Astrocyte (in vitro differentiated cells and primary cell): ENCODE measurements around the gene TFRC. TPM values are rescaled to one million over a fixed set of nuclear protein-coding genes. Genes with fewer than 3 reads are reported as not detected.

ENCODE experiments used
- DNase-seq: peaks from one replicate; pipeline ENCODE4 v3.0.0-alpha.2; 2010; ENCODE audit warnings: low read depth
- FAIRE-seq: peaks from 2 replicates; lab custom pipeline; 2011; peaks lifted over from hg19 to GRCh38; lab: Jason Lieb, UNC
- H2AFZ ChIP-seq: 2 replicates; pipeline ENCODE4 v1.6.0; 2012; ENCODE audit warnings: low read depth, low read length, inconsistent platforms
- H3K27ac ChIP-seq: 2 replicates; pipeline ENCODE4 v1.5.1; 2011; ENCODE audit warnings: low read depth, low read length, inconsistent platforms
- H3K27me3 ChIP-seq: 2 replicates; pipeline ENCODE4 v1.6.0; 2011; ENCODE audit warnings: low read length, inconsistent platforms; ENCODE audit not compliant: insufficient read depth
- H3K36me3 ChIP-seq: 2 replicates; pipeline ENCODE4 v1.5.1; 2011; ENCODE audit warnings: low read length, inconsistent platforms; ENCODE audit not compliant: insufficient read depth
- H3K4me1 ChIP-seq: 2 replicates; pipeline ENCODE4 v1.5.1; 2011; ENCODE audit warnings: low read length, inconsistent platforms; ENCODE audit not compliant: insufficient read depth
- H3K4me2 ChIP-seq: 2 replicates; pipeline ENCODE4 v1.6.0; 2012; ENCODE audit warnings: low read length, inconsistent platforms
- H3K4me3 ChIP-seq: 2 replicates; pipeline ENCODE4 v1.5.1; 2011; ENCODE audit warnings: low read depth, mild to moderate bottlenecking, low read length, inconsistent platforms; ENCODE audit not compliant: insufficient read depth
- H3K79me2 ChIP-seq: 2 replicates; pipeline ENCODE4 v1.6.0; 2012; ENCODE audit warnings: mild to moderate bottlenecking, low read length, inconsistent platforms; ENCODE audit not compliant: insufficient read depth
- H3K9ac ChIP-seq: 2 replicates; pipeline ENCODE4 v1.6.0; 2012; ENCODE audit warnings: mild to moderate bottlenecking, low read length, inconsistent platforms
- H3K9me3 ChIP-seq: 2 replicates; pipeline ENCODE4 v1.5.1; 2012; ENCODE audit warnings: low read depth, mild to moderate bottlenecking, low read length, inconsistent platforms; ENCODE audit not compliant: insufficient read depth
- H4K20me1 ChIP-seq: 2 replicates; pipeline ENCODE4 v1.6.0; 2012; ENCODE audit warnings: low read length, inconsistent platforms; ENCODE audit not compliant: insufficient read depth
- H3K27ac Mint-ChIP-seq: one replicate; pipeline ENCODE4 v1.8.0; 2021; ENCODE audit warnings: mild to moderate bottlenecking, mixed read lengths; ENCODE audit not compliant: unreplicated experiment
- H3K27me3 Mint-ChIP-seq: one replicate; pipeline ENCODE4 v1.8.0; 2021; ENCODE audit warnings: low read depth, mixed read lengths; ENCODE audit not compliant: unreplicated experiment
- H3K36me3 Mint-ChIP-seq: one replicate; pipeline ENCODE4 v1.8.0; 2021; ENCODE audit warnings: low read depth, mixed read lengths; ENCODE audit not compliant: unreplicated experiment
- H3K4me1 Mint-ChIP-seq: one replicate; pipeline ENCODE4 v1.8.0; 2021; ENCODE audit warnings: low read depth, mixed read lengths; ENCODE audit not compliant: unreplicated experiment
- H3K4me3 Mint-ChIP-seq: one replicate; pipeline ENCODE4 v1.8.0; 2021; ENCODE audit warnings: mild to moderate bottlenecking, moderate library complexity, mixed read lengths; ENCODE audit not compliant: unreplicated experiment
- H3K9me3 Mint-ChIP-seq: one replicate; pipeline ENCODE4 v1.8.0; 2021; ENCODE audit warnings: mild to moderate bottlenecking, mixed read lengths; ENCODE audit not compliant: unreplicated experiment
- CTCF ChIP-seq: IDR thresholded peaks from 2 replicates; pipeline ENCODE4 v1.5.1; 2011; ENCODE audit warnings: low read depth, mild to moderate bottlenecking, inconsistent platforms, low read length, moderate library complexity; ENCODE audit not compliant: insufficient read depth
- EZH2 ChIP-seq: IDR thresholded peaks from 2 replicates; pipeline ENCODE4 v1.6.1; 2012; ENCODE audit warnings: mild to moderate bottlenecking, low read length, inconsistent platforms; ENCODE audit not compliant: insufficient read depth
- total RNA-seq: library from RNA; stranded (reverse); gene quantifications from 2 replicates; pipeline ENCODE4 v1.2.1, GENCODE V29; 2021

Gene TFRC
- total RNA-seq, 1 donor from 2014 or later, result 98.4 TPM

GRCh38 chr3:195999896-196000295 lies 82.0 kb downstream of the TFRC start:
- Histone ChIP-seq H3K4me1 (no peaks in the 10 kb centered on the region), H3K36me3 (no peaks in the 10 kb centered on the region), H3K9me3 (no peaks in the 10 kb centered on the region), H2AFZ (no peak overlapping the region), H3K4me2 (no peak overlapping the region), H3K9ac (no peak overlapping the region), H3K27me3 (peaks cover 10% of the 10 kb centered on the region), H4K20me1 (no peaks in the 10 kb centered on the region), H3K79me2 (no peaks in the 10 kb centered on the region), H3K4me3 (no peak overlapping the region), H3K27ac (no peak overlapping the region)
- Mint-ChIP-seq H3K9me3 (no peaks in the 10 kb centered on the region), H3K27me3 (peaks cover 33% of the 10 kb centered on the region), H3K36me3 (peaks cover 8% of the 10 kb centered on the region), H3K27ac (no peak overlapping the region), H3K4me3 (no peak overlapping the region), H3K4me1 (no peaks in the 10 kb centered on the region)
- DNase-seq, result no peak
- no peak for FAIRE-seq
- TF ChIP-seq EZH2 (no peak), CTCF (no peak)

Other genes starting within 250 kb of the TFRC start
- gene TNK2, start 173.5 kb downstream of the TFRC start, total RNA-seq, result 37.1 and 39.1 TPM in 2 replicates
- gene ZDHHC19, start 129.3 kb upstream of the TFRC start, total RNA-seq, result 0.41 TPM in 1 of 2 replicates, not detected in the other
- gene SLC51A, start 134.4 kb upstream of the TFRC start, total RNA-seq, result not detected in 2 replicates
- 87.3 and 92.6 TPM in 2 replicates for gene PCYT1A, start 205.6 kb upstream of the TFRC start, total RNA-seq
- 10.9 and 13.0 TPM in 2 replicates for gene DYNLT2B, start 236.2 kb upstream of the TFRC start, total RNA-seq